Prostate gland (tissue), 2 donors: ENCODE results near the gene ZSWIM8. TPM values are rescaled to one million over a fixed set of nuclear protein-coding genes. Genes with fewer than 3 reads are reported as not detected.

Experiments used
- DNase-seq: peaks from one replicate; pipeline ENCODE4 v3.0.0-alpha.2; 2019; ENCODE audit warnings: low spot score
- H3K27ac ChIP-seq, 2 donors: fragments of 200-600 bp; sonication (generic); 2 replicates each; pipeline ENCODE4 v1.5.1; 2017 to 2019
- H3K27me3 ChIP-seq: fragments of 200-600 bp; sonication (generic); replicated peaks from 2 replicates; pipeline ENCODE4 v1.5.1; 2019; ENCODE audit not compliant: insufficient read depth
- H3K36me3 ChIP-seq, 2 donors: fragments of 200-600 bp; sonication (generic); 1 replicate in 1 of 2; 2 replicates in 1 of 2; pipeline versions ENCODE4 v1.5.1 to v1.8.1; 2017 to 2019
- H3K4me1 ChIP-seq: fragments of 200-600 bp; sonication (generic); replicated peaks from 2 replicates; pipeline ENCODE4 v1.5.1; 2019
- H3K4me3 ChIP-seq, 2 donors: fragments of 200-600 bp; sonication (generic); 2 replicates each; pipeline ENCODE4 v1.5.1; 2017 to 2019
- H3K9me3 ChIP-seq: fragments of 200-600 bp; sonication (generic); 2 replicates; pipeline ENCODE4 v1.5.1; 2017
- CTCF ChIP-seq, 4 experiments: fragments of 200-600 bp in 2 of 4; fragments of 450-650 bp in 2 of 4; sonication (generic) in 2 of 4; IDR thresholded peaks; 1 replicate in 3 of 4; 2 replicates in 1 of 4; pipeline ENCODE4 v1.5.1; 2016 to 2019; ENCODE audit warnings: antibody characterized with exemption in 4 of 4, mild to moderate bottlenecking in 2 of 4, moderate library complexity in 2 of 4
- POLR2A ChIP-seq: fragments of 450-650 bp; IDR thresholded peaks from one replicate; pipeline ENCODE4 v1.6.1; 2016; ENCODE audit warnings: antibody characterized with exemption, mild to moderate bottlenecking
- POLR2AphosphoS5 ChIP-seq: sonication (generic); formaldehyde crosslinking; IDR thresholded peaks from one replicate; pipeline ENCODE4 v1.6.1; 2017; ENCODE audit warnings: antibody characterized with exemption
- WGBS: methylation state at CpG from one replicate; pipeline ENCODE4 v1.1.5; 2018; 5-methylcytosine and 5-hydroxymethylcytosine counted together
- intact Hi-C: fragments of 100-400 bp; cut with DNase I; formaldehyde crosslinking; loops from one replicate; pipeline ENCODE4 v1.14.2; 2022
- total RNA-seq, 2 donors: library from RNA; depleted of rRNA; stranded (reverse); fragments of >200 nt; gene quantifications; one replicate each; pipeline ENCODE4 v1.1.0, GENCODE V29; 2016

Gene ZSWIM8
- total RNA-seq, 2 donors from 2014 or later, result 80.6 to 246 TPM

GRCh38 chr10:73798927-73799560 lies 13.6 kb downstream of the ZSWIM8 start:
- no peak for DNase-seq
- H3K27me3 ChIP-seq, result no peaks in the 10 kb centered on the region
- TF ChIP-seq POLR2AphosphoS5, result no peak
- TF ChIP-seq CTCF (IDR thresholded peaks at IDR 0.05), result no peak
- TF ChIP-seq POLR2A, result no peak
- peaks cover 6% of the 10 kb centered on the region for H3K4me1 ChIP-seq
- intact Hi-C loops, result no loop called here
- H3K4me3 ChIP-seq, result no peak overlapping the region
- H3K27ac ChIP-seq, result no peak overlapping the region
- peaks cover 19 to 25% of the 10 kb centered on the region in 2 donors for H3K36me3 ChIP-seq
- no peaks in the 10 kb centered on the region for H3K9me3 ChIP-seq
- WGBS, result 76% methylated on average over 8 of the region's 10 CpGs

GRCh38 chr10:73799899-73800559 lies 14.6 kb downstream of the ZSWIM8 start:
- DNase-seq, result no peak
- WGBS, result 65% methylated on average over 9 of the region's 9 CpGs
- H3K27ac ChIP-seq, result no peak overlapping the region
- TF ChIP-seq CTCF (IDR thresholded peaks at IDR 0.05) (no peak), POLR2AphosphoS5 (no peak), POLR2A (no peak)
- no peak overlapping the region for H3K4me3 ChIP-seq
- intact Hi-C loops, result no loop called here
- H3K9me3 ChIP-seq, result no peaks in the 10 kb centered on the region
- H3K4me1 ChIP-seq, result peaks cover 6% of the 10 kb centered on the region
- H3K36me3 ChIP-seq, result peaks cover 16 to 25% of the 10 kb centered on the region in 2 donors
- H3K27me3 ChIP-seq, result no peaks in the 10 kb centered on the region

GRCh38 chr10:73800560-73801252 lies 15.3 kb downstream of the ZSWIM8 start:
- no peaks in the 10 kb centered on the region for H3K27me3 ChIP-seq
- H3K4me1 ChIP-seq, result peaks cover 6% of the 10 kb centered on the region
- H3K36me3 ChIP-seq, result peaks cover 23 to 25% of the 10 kb centered on the region in 2 donors
- no peak overlapping the region for H3K4me3 ChIP-seq
- H3K27ac ChIP-seq, result no peak overlapping the region
- intact Hi-C loops, result no loop called here
- DNase-seq, result no peak
- 76% methylated on average over 20 of the region's 20 CpGs for WGBS
- TF ChIP-seq CTCF (IDR thresholded peaks at IDR 0.05) (no peak), POLR2AphosphoS5 (no peak), POLR2A (no peak)
- H3K9me3 ChIP-seq, result no peaks in the 10 kb centered on the region

GRCh38 chr10:73801253-73801590 lies 15.8 kb downstream of the ZSWIM8 start:
- H3K9me3 ChIP-seq, result no peaks in the 10 kb centered on the region
- H3K4me3 ChIP-seq, result no peak overlapping the region
- DNase-seq, result no peak
- intact Hi-C loops, result no loop called here
- H3K4me1 ChIP-seq, result peaks cover 6% of the 10 kb centered on the region
- peaks cover 24 to 25% of the 10 kb centered on the region in 2 donors for H3K36me3 ChIP-seq
- peak overlapping the region in 1 of 2 donors; percentile 73 for H3K27ac ChIP-seq
- 86% methylated on average over 13 of the region's 13 CpGs for WGBS
- H3K27me3 ChIP-seq, result no peaks in the 10 kb centered on the region
- no peak for TF ChIP-seq POLR2A
- no peak for TF ChIP-seq POLR2AphosphoS5
- TF ChIP-seq CTCF (IDR thresholded peaks at IDR 0.05), result no peak
